C1 segment of cervical spinal cord (tissue), 14 donors: ENCODE data around the gene KLHL29.

Experiments
- DNase-seq, 14 donors: peaks; one replicate each; lab custom pipeline; 2025; lab: John Stamatoyannopoulos, UW

KLHL29 gene

GRCh38 chr2:23692851-23693605 lies 308.0 kb downstream of the KLHL29 start:
- DNase-seq = no peak

- no peak for DNase-seq
These were observed 308.6 kb downstream of the KLHL29 start for GRCh38 chr2:23693606-23693951.

- DNase-seq = no peak
These were observed 309.4 kb downstream of the KLHL29 start for GRCh38 chr2:23694058-23695045.

- no peak for DNase-seq
These were observed 310.4 kb downstream of the KLHL29 start for GRCh38 chr2:23695214-23695889.

DNA sequence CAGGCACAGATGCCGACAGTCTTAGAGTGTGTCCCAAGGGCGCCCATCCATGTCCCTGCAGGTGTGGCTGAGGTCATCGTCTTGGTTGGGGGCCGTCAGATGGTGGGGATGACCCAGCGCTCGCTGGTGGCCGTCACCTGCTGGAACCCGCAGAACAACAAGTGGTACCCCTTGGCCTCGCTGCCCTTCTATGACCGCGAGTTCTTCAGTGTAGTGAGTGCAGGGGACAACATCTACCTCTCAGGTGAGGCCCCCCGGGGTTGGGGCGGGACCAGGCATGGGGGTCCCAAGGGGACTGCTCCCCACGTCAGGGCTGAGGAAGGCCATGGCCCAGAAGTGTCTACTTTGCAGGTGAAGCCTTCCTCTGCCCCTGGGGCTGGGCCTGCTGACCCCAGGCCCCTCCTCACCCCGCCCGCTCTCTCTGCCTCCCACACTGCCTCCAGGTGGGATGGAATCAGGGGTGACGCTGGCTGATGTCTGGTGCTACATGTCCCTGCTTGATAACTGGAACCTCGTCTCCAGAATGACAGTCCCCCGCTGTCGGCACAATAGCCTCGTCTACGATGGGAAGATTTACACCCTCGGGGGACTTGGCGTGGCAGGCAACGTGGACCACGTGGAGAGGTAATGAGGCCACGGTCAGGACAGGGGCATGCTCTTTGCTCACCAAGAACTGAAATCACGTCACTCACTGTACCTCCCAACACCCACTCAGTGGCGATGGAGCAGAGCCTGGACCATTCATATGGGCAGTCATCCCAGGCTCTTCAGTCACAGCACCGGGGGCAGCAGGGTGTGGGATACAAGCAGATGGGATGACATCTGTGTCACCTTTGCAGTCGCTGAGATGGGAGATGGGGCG lies 311.1 kb downstream of the KLHL29 start:
- DNase-seq = no peak

GRCh38 chr2:23696752-23697045 lies 311.7 kb downstream of the KLHL29 start:
- peak in 3 of 14 donors; percentile 12 to 33 (median 15) for DNase-seq

GRCh38 chr2:23697256-23698075 lies 312.5 kb downstream of the KLHL29 start:
- DNase-seq = no peak

DNA sequence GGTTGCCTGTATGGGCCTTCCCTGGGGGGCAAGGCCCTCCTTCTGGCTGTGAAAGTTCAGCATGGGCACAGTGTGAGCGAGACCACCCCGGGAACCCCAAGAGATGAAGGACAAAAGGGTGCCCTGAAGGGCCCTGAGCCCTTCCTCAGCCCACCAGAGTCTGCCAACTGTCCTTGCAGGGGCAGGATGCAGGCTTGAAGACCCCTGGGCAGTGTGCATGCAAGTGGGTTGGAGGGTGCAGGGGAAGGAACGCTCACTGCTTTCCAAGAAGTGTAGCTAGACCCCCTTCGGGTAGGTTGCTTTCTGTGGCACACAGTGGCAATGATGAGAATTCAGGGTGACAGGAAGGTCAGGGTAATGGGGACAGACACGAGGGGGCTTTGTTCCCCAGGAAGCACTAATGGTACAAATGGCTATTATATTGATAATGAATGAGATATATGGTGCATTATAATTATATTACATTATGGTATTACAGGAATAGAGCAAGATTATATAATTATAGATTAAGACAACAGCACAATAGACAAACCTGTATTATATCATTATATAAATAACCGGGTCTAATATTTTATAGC lies 313.2 kb downstream of the KLHL29 start:
- DNase-seq = no peak

- peak in 1 of 14 donors; percentile 69 for DNase-seq
These were observed 314.0 kb downstream of the KLHL29 start for GRCh38 chr2:23698721-23699579.

DNA sequence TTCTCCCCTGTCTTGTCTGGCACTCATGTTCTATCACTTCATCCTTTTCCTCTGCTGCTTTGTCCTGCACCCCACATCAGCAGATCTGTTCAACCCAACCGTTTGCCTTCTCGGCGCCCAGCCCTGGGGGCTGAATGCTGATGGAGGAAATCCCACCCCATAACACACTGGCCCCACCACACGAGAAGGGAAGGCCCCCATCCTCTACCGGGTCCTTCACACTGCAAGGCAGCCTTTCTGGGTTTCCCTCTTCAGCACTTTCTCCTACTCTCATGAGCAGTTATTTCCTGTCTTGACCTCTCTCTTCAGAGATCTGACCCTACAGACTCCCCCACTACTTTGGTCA lies 314.6 kb downstream of the KLHL29 start:
- DNase-seq = no peak

DNA sequence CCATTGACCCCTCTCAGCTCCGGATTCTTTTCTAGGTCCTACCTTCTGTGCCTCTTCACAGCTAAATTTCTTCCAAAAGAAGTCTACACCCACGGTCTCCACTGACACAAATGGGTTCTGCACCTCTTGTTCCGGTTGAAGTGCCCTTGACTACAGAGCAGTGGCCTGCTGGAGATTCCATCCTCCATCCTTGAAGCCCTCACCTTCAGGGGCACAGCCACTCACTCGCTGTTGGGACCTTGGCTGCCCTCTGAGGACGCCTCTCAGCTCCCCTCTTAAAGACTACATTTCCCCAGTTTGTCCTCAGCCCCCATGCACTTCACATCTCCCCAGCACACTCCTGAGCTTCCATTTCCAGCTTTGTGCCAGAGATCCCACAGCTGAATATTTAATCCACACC lies 315.6 kb downstream of the KLHL29 start:
- no peak for DNase-seq

- no peak for DNase-seq
These were observed 318.1 kb downstream of the KLHL29 start for GRCh38 chr2:23703037-23703582.

- no peak for DNase-seq
These were observed 318.8 kb downstream of the KLHL29 start for GRCh38 chr2:23703583-23704385.

GRCh38 chr2:23705771-23706612 lies 321.0 kb downstream of the KLHL29 start:
- DNase-seq = no peak

DNA sequence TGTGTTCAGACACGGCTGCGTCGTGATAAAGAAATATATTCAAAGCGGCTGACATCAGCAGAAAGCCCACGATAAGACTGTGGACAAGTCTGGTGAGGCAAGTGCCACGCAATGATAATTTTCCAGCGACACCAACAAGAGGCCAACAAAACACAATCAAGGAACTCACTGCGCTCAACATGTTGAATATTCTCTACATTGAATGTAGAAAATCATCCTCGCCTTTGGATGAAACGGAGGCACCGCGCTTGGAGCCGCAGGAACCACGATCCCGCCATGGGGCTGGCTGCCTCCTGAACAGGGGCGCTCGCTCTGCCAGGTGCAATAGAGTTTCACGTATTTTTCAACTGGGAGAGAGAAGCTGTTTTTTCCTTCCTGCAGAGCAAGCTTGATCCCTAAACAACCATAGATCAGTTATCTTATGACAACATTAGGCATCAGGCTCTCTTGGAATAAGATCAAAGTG lies 321.7 kb downstream of the KLHL29 start:
- no peak for DNase-seq

DNA sequence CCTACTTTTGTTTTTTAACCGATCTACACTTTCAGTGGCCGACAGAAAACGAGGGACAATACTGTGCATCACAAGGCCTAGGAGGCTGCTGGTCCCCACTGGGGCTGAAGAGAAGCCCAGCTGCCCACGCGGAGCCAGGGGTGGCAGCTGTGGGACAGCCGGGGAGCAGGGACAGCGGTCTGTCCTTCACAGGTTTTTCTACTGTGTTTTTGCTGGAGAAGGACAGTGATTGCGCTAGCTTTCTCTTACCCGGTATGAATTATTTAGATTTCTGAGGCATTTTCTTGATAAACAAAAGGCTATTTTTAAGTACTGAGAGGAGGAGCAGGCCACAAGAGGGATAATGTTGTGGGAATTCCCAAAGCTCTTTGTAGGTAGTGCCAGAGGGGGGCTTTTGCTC lies 322.1 kb downstream of the KLHL29 start:
- DNase-seq = no peak

- no peak for DNase-seq
These were observed 323.8 kb downstream of the KLHL29 start for GRCh38 chr2:23708771-23709170.
